Epidermal melanocyte (primary cell): ENCODE measurements around the gene OTUD5.
"Not testable (repeated sequence)": the region's sequence is repeated elsewhere in the genome, so short reads cannot be mapped to it uniquely, and the experiment has no call there.

ENCODE experiments used
- DNase-seq: peaks from one replicate; pipeline ENCODE4 v3.0.0; 2011; ENCODE audit warnings: low spot score; ENCODE audit not compliant: insufficient read length

The OTUD5 gene

GRCh38 chrX:48957477-48957826 is at the start of gene OTUD5:
Gene OTUD5 (minus strand): TSS chrX:48957607. CDS start chrX:48957570, 37 bp downstream.
- peak; percentile 25 for DNase-seq

- DNase-seq, result no peak
Measured at GRCh38 chrX:49003696-49004095, 46.3 kb upstream of the OTUD5 start.

- peak; percentile 74 for DNase-seq
Measured at GRCh38 chrX:49002091-49002935, 44.9 kb upstream of the OTUD5 start, which contains the start of gene GRIPAP1. Gene GRIPAP1 (minus strand): TSS chrX:49002264. CDS start chrX:49002229, 35 bp downstream.

GRCh38 chrX:49001521-49002090 is 44.2 kb upstream of the OTUD5 start:
- peak; percentile 19 for DNase-seq

GRCh38 chrX:49000636-49001035 is 43.2 kb upstream of the OTUD5 start:
- no peak for DNase-seq

GRCh38 chrX:48999030-48999429 is 41.6 kb upstream of the OTUD5 start:
- DNase-seq, result no peak

- no peak for DNase-seq
Measured at GRCh38 chrX:48998391-48998790, 41.0 kb upstream of the OTUD5 start.

GRCh38 chrX:48997865-48998264 is 40.5 kb upstream of the OTUD5 start:
- no peak for DNase-seq

- no peak for DNase-seq
Measured at GRCh38 chrX:48997455-48997854, 40.0 kb upstream of the OTUD5 start.

GRCh38 chrX:48996969-48997368 is 39.6 kb upstream of the OTUD5 start:
- DNase-seq, result no peak

GRCh38 chrX:48992341-48992740 is 34.9 kb upstream of the OTUD5 start:
- no peak for DNase-seq

- no peak for DNase-seq
Measured at GRCh38 chrX:48989483-48989882, 32.1 kb upstream of the OTUD5 start.

GRCh38 chrX:48983896-48984295 is 26.5 kb upstream of the OTUD5 start:
- no peak for DNase-seq

GRCh38 chrX:48983081-48983480 is 25.7 kb upstream of the OTUD5 start:
- DNase-seq, result no peak

GRCh38 chrX:48981178-48981577 is 23.8 kb upstream of the OTUD5 start:
- DNase-seq, result no peak

GRCh38 chrX:48980341-48980740 is 22.9 kb upstream of the OTUD5 start:
- DNase-seq, result not testable (repeated sequence)

GRCh38 chrX:48978226-48978625 is 20.8 kb upstream of the OTUD5 start:
- no peak for DNase-seq

GRCh38 chrX:48976086-48976485 is 18.7 kb upstream of the OTUD5 start:
- no peak for DNase-seq

- no peak for DNase-seq
Measured at GRCh38 chrX:48975541-48975940, 18.1 kb upstream of the OTUD5 start.

- no peak for DNase-seq
Measured at GRCh38 chrX:48975041-48975440, 17.6 kb upstream of the OTUD5 start.

- no peak for DNase-seq
Measured at GRCh38 chrX:48974574-48974973, 17.2 kb upstream of the OTUD5 start.

- no peak for DNase-seq
Measured at GRCh38 chrX:48974033-48974432, 16.6 kb upstream of the OTUD5 start.
